NCI-H510A treated with DMSO at 0.1 percent for 48 hours (cell line): ENCODE data around the gene GGTA1.
"Not testable (repeated sequence)": the region's sequence is repeated elsewhere in the genome, so short reads cannot be mapped to it uniquely, and the experiment has no call there.

Experiments
- DNase-seq: peaks from one replicate; lab custom pipeline; 2025; lab: John Stamatoyannopoulos, UW

GGTA1 gene

GRCh38 chr9:121458449-121458848, 41.2 kb downstream of the GGTA1 start:
- not testable (repeated sequence) for DNase-seq

- DNase-seq: no peak
Observed at GRCh38 chr9:121455527-121456239, 44.0 kb downstream of the GGTA1 start.

- no peak for DNase-seq
Observed at GRCh38 chr9:121454972-121455371, 44.7 kb downstream of the GGTA1 start.

GRCh38 chr9:121453232-121453892, 46.3 kb downstream of the GGTA1 start:
- no peak for DNase-seq

GRCh38 chr9:121452085-121452484, 47.6 kb downstream of the GGTA1 start:
- no peak for DNase-seq

GRCh38 chr9:121451586-121451985, 48.1 kb downstream of the GGTA1 start:
- no peak for DNase-seq

GRCh38 chr9:121450241-121450640, 49.4 kb downstream of the GGTA1 start:
- DNase-seq: peak; percentile 68

GRCh38 chr9:121449786-121450185, 49.9 kb downstream of the GGTA1 start:
- no peak for DNase-seq

GRCh38 chr9:121447321-121447834, 52.3 kb downstream of the GGTA1 start:
- no peak for DNase-seq

- no peak for DNase-seq
Observed at GRCh38 chr9:121445986-121446385, 53.7 kb downstream of the GGTA1 start.

GRCh38 chr9:121443981-121444380, 55.7 kb downstream of the GGTA1 start:
- DNase-seq: no peak

GRCh38 chr9:121441165-121441564, 58.5 kb downstream of the GGTA1 start:
- no peak for DNase-seq

GRCh38 chr9:121439711-121440664, 59.7 kb downstream of the GGTA1 start:
- DNase-seq: peak; percentile 8

- DNase-seq: no peak
Observed at GRCh38 chr9:121439016-121439415, 60.6 kb downstream of the GGTA1 start.

GRCh38 chr9:121437891-121438290, 61.8 kb downstream of the GGTA1 start:
- DNase-seq: no peak

GRCh38 chr9:121437046-121437445, 62.6 kb downstream of the GGTA1 start:
- not testable (repeated sequence) for DNase-seq

GRCh38 chr9:121434969-121435368, 64.7 kb downstream of the GGTA1 start:
- peak; percentile 1 for DNase-seq

- no peak for DNase-seq
Observed at GRCh38 chr9:121427899-121428298, 71.7 kb downstream of the GGTA1 start.

GRCh38 chr9:121424024-121424432, 75.6 kb downstream of the GGTA1 start:
- no peak for DNase-seq

GRCh38 chr9:121411993-121412392, 87.7 kb downstream of the GGTA1 start:
- DNase-seq: no peak

- no peak for DNase-seq
Observed at GRCh38 chr9:121405899-121406298, 93.7 kb downstream of the GGTA1 start.
